Islet of Langerhans (tissue), 1 donor: ENCODE results near the gene TRIM72.
"Not testable (repeated sequence)": the region's sequence is repeated elsewhere in the genome, so short reads cannot be mapped to it uniquely, and the experiment has no call there.

Experiments used
- FAIRE-seq: peaks from one replicate; lab custom pipeline; 2011; peaks lifted over from hg19 to GRCh38; lab: Jason Lieb, UNC

The TRIM72 gene

DNA sequence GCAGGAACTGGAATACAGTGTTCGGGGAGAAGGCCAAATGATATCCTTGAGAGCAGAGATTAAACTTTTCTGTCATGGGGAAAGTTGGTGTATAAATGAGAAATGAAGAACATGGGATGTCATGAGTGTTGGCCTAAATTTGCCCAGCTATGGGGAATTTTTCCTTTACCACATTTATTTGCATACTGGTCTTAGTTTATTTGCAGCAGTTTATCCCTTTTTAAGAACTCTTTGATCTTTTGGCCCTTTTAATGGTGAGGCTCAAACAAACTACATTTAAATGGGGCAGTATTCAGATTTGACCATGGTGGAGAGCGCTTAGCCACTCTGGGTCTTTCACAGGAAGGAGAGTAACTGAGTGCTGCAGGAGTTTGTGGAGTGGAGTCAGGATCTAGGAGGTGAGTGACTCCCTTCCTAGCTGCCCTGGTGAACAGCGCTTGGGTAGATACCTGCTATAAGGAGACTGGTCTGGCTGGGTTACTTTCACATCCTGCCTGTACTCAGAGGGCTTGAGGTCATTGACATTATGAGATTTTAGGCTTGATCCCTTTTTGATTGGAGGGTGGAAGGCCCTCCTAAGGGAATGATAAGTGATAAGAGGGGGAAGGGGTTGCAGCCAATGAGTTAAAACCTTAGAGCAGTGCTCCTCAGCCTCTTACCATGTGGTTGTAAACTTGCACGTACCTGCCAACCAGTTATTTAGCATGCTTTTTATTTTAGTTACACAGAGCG is 22.1 kb upstream of the TRIM72 start:
- FAIRE-seq, result no peak

DNA sequence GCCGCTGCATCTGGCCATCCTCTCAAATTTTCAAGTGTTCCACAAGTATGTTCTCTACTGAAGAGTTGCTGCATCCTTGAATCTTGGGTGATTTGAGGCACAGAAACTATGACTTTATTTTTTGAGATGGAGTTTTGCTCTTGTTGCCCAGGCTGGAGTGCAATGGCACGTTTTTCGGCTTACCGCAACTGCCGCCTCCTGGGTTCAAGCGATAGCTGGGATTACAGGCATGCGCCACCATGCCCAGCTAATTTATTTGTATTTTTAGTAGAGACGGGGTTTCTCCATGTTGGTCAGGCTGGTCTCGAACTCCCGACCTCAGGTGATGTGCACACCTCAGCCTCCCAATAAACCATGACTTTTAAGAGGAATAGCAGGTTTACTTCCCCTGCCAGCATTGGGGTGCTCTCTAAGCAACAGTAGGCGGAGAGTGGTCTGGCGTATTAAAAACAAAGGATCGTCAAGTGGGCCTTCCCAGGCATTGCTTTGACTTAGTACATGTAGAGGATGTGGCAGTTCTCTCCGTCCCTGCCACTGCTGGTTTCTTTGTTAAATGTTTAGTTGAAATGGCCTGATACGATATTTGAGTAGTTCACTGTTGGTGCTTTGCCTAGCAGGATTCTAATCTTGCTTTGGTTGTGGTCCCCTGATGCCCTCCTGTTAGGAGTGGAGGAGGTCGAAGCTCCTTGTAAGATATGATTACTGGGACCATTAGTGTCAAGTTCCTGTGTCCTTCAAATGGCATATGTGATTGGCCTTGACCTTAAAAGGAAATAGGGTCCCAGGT is 20.9 kb upstream of the TRIM72 start:
- FAIRE-seq, result no peak

DNA sequence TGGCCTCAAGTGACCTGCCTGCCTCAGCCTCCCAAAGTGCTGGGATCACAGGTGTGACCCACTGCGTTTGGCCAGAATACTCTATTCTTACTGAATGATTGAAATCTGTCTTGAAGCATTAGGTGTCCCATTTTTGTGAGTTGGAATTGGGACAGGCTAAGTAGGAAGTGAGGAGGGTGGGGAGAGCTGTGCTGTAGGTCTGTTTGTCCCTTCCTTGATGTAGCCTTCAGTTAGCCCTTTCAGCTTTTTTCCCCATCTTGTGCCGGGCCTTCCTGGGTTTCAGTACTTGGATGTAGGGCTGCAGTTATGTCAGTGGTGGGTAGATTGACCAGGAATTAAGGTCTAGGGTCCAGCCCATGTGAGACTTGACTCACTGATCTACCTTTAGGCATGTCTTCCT is 20.0 kb upstream of the TRIM72 start:
- no peak for FAIRE-seq

DNA sequence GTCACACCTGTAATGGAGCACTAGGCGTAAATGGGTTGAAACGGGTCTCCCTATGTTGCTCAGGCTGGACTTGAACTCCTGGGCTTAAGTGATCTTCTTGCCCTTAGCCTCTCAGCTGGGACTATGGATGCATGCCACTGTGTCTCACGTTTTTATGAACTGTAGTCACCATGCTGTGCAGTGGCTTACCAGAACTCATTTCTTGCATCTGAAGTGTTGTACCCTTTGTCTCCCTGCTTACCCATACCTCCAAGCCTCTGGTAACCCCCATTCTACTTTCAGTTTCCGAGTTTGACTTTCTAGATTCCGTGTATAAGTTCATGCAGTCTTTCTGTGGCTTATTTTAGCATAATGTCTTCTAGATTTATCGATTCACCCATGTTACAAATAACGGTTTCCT is 19.0 kb upstream of the TRIM72 start:
- FAIRE-seq, result no peak

DNA sequence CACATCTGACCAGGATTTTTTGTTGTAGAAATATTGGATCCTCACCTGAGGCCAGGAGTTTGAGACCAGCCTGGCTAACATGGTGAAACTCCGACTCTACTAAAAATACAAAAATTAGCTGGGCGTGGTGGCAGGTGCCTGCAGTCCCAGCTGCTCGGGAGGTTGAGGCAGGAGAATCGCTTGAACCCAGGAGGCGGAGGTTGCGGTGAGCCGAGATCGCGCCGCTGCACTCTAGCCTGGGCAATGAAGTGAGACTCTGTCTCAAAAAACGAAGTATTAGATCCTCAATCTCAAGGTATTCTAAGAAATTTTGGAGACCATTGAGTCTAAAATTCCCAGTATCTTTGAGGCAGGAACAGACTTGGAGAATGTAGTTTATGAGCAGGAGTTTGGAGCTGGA is 18.1 kb upstream of the TRIM72 start:
- FAIRE-seq, result not testable (repeated sequence)

DNA sequence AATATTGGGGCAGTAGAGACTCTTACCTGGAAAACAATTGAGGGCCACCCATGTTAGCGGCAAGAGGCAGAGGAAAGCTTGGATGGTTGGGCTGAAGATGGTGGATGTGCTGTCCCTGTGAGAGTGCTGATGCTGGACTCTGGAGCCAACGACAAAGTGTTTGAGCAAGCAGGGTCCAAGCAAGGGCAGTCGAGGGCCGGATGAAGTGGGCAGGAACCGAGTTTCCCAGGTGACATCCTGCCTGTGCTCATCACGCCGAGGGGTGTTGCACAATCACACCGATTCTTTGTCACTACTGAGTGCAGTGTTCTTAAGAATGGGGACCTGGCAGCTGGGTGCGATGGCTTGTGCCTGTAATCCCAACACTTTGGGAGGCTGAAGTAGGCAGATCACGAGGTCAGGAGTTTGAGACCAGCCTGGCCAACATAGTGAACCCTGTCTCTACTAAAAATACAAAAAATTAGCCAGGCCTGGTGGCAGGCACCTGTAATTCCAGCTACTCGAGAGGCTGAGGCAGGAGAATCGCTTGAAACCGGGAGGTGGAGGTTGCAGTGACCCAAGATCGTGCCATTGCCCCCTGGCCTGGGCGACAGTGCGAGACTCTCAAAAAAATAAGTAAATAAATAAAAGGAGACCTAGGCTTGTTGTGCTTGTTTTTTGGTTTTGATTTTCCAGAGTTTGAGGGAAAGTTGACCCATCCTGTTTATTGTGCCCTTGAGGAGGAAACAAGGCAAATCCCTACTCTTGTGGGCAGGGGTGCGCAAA is 17.4 kb upstream of the TRIM72 start:
- no peak for FAIRE-seq

DNA sequence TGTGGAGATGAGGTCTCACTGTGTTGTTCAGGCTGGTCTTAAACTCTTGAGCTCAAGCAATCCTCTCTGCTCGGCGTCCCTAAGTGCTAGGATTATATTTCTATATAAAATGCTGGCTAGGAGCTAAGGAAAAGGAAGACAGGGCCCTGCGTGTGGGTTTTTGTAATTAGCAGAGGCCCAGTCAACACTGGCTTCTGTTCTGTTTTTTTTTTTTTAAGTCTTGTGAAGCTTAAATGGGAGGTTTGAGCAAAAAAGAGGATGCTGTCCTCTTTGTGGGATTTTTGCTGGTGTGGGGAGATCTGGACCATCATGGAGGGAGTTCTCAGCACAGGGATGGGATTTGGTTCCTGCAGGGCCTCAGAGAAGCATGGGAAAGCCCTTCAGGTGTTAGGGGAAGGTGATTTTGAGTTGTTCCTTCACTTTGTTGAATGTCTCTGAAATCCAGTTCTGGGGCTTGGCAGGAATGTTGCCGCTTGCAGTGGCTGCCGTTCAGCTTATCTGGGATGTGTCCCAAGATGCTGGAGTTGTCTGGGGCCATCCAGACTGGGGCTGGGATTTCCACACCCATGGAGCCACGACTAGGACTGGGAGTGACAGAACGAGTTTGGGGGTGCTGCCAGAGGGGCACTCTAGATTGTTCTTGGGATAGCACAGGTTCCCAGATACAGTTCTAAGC is 15.6 kb upstream of the TRIM72 start:
- FAIRE-seq, result no peak

DNA sequence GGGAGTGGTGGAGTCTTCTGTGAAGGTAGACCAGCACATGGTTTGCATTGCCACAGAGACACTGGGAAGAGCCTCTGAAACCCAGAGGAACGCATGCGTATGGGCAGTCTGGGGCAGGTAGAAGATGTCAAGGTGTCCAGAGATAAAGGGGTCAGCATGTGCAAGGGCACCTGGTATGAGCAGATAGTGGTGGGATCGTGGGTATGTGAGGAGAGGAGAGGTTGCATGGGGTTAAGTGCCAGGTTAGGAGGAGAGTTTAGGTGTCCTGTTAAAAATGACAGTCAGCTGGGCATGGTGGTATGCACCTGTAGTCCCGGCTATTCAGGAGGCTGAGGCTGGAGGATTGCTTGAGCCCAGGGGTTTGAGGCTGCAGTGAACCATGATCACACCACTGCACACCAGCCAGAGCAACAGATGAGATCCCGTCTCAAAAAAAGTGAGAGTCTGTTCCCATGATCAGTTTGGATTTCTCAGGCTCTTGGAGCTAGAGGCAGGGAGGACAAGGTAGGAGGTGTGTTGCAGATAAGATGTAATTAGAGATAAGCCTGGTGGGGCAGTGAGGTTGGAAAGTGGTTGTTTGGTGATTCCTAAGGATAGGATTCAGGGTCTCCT is 14.4 kb upstream of the TRIM72 start:
- no peak for FAIRE-seq

DNA sequence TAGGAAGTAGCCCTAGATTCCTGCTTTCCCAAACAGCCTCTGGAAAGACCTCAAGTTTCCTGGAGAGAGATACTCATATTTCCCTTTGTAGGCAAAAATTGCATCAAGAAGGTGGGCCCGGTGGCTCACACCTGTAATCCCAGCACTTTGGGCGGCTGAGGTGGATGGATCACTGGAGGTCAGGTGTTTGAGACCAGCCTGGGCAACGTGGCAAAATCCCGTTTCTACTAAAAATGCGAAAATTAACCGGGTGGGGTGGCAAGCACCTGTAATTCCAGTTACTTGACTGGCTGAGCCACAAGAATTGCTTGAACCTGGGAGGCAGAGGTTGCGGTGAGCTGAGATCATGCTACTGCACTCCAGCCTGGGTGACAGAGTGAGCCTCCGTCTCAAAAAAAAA is 13.8 kb upstream of the TRIM72 start:
- FAIRE-seq, result not testable (repeated sequence)

DNA sequence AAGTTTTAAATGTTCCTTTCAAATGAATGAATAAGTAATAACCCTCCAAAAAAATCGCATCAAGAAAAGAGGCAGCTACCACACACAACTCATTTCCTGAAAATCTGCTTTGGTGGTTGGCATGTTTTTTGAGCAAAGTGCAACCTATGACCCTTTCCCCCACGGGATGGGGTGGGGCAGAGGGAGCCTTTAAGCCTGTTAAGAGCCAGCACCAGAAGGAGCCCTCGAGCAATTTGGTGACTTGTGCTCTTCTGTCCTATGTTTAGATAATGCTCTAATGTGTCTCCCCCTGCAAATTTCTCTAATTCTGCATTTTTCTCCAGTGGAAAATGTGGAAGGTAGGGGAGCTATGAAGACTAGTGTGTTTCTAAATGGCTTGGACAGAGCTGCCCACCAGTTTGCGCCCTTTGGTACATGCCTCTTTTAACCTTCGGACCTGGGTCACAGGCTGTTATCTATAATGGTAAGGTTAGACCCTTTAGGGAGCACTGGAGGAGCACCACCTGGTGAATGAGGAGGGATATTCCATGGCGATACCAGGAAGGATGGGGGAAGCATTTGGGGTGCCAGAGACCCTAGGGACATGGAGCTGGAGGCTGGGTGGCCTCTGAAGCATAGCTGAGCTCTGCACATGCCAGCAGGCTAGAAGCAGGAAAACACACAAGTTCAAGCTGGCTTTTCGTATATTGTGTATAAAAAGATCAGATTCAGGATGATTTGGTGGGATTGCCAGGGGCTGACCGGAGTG is 12.9 kb upstream of the TRIM72 start:
- FAIRE-seq, result no peak

DNA sequence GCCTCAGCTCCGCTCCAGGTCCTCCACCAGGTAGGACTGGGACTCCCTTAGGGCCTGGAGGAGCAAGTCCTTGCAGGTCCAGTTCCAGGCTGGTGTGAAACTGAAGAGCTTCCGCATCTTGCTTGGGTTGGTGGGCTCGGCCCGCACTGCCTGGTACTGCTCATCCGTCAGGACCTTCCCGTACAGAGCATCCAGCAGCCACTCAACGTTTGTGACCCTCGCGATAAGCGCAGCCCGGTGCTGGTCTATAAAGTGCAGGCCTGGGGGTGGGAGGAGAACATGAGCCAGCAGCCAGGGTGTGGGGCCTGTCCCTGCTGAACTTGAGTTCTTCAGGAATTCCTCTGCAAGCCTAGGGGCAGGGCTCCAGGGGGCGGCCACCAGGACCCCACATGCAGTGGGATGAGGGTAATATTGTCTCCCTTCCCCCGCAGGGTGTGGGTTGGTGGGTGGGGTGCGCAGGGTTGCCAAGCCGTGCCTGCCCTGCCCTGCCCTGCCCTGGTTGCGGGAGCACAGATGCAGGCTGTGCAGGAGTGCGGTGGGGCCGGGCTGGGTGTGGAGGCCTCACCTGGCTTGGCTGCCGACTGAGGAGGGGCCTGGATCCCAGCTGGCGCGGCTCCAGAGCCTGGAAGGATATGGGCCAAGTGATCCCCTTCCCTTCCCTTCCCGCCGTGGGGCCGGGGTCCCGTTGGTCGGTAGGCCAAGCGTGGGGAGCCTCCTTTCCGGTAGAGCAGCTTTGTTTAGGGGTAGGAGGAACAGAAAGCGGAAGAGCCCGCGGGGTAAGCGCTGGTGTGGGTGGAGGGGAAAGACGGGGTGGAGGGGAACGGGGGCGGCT is 12.1 kb upstream of the TRIM72 start:
- FAIRE-seq, result no peak

DNA sequence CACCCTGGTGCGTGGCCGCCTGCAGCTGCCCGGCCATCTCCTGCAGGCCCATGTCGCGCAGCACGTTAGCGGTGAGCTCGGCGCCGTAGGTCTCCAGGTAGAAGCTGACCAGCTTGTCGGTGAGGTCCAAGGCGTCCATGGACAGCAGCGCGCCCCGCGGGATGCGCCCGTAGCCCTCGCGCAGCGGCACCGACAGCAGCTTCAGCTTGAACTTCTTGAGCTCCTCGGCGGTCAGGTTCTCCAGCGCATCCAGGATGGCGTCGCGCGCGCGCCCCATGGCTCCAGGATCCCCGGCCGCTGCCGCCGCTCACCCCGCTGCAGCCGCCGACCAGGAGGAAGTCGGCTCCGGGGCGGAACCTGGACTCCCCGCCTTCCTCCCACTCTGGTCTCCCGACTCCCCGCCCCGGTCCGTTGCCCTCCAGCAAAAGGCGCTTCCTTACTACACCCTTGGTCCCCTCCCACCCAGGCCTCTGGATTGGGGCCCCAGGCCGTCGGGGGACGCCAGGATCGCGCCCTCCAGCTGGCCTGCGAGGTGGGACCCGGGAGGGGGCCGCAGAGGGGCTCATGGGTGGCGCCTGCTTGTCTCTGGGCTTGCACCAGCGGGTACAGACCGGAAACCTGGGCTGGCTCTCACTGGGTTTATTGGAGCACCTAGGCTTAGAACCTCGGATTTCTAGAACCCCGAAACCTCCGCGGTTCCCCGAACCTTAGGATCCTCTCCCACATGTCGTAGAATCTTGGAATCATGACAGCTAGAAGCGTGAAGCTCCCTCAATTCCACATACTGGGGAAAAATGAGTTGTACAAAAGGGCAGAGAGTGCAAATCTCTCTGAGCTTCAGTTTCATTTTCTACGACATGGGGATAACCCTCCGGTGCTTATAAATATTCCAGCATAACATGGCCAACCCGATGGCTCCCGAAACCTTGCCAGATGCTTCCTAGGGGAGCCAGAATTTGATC is 11.2 kb upstream of the TRIM72 start, which contains the start of gene PYCARD:
PYCARD (minus strand) TSS at position 347 of the 962 bp plus-strand sequence; CDS start at position 277, 70 bp downstream.
- no peak for FAIRE-seq

DNA sequence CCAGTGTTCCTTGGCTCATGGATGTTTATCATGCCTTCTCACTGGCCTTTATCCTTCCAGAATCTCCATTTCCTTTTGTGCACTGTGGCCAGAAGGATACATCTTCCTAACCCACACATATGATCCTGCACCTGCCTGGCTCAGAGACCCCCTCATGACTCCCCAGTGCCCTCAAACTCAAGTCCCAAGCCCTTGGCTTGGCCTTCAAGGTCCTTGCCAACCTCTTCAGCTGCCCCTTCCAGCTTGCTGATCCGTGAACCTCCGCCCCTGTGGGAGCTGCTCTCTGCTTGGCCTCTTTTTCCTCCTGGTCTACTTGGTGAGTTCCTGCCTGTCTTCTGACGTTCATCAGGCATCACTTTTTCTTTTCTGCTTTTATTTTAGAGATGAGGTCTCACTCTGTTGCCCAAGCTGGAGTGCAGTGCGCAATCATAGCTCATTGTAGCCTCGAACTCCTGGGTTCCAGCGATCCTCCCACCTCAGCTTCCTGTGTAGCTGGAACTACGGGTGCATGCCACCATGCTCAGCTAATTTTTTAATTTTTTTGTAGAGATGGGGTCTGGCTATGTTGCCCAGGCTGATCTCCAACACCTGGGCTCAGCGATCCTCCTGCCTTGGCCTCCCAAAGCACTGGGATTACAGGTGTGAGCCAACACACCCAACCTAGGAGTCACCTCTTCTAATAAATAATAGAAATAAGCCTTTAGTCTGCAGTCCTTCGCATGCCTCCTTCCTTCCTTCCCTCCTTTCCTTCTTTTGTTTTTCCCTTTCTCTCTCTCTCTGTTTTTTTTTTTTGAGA is 8.8 kb upstream of the TRIM72 start:
- no peak for FAIRE-seq

DNA sequence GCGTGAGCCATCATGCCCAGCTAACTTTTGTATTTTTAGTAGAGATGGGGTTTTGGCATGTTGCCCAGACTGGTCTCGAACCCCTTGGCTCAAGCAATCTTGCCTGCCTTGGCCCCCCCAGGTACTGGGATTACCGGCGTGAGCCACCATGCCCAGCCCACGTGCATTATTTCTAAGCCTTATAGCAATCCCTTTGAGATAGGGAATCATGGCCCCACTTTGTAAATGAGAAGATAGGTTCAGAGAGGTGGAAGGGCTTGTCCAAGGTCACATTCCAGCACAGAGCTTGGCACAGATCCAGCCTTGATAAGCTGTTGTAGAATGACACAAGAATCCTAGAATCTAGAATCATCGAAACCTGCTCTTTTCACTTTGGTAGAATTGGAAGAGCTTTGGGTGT is 7.1 kb upstream of the TRIM72 start:
- no peak for FAIRE-seq

DNA sequence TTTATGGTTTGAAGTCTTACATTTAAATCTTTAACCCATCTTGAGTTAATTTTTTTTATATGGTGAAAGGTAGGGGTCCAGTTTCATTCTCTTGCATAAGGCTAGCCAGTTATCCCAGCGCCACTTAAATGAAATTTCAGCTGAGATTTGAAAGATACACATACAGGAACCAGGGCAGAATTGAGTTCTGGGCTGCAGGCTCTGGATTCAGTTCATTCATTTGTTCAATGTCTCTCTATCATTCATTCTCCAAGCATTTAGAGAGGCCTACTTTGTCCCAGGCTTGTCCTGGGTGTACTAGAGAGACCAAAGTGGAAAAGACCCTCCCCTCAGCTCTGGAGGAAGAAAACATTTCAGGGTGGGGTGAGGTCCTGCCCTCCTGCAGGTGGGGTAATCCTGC is 577 bp upstream of the TRIM72 start:
- no peak for FAIRE-seq

DNA sequence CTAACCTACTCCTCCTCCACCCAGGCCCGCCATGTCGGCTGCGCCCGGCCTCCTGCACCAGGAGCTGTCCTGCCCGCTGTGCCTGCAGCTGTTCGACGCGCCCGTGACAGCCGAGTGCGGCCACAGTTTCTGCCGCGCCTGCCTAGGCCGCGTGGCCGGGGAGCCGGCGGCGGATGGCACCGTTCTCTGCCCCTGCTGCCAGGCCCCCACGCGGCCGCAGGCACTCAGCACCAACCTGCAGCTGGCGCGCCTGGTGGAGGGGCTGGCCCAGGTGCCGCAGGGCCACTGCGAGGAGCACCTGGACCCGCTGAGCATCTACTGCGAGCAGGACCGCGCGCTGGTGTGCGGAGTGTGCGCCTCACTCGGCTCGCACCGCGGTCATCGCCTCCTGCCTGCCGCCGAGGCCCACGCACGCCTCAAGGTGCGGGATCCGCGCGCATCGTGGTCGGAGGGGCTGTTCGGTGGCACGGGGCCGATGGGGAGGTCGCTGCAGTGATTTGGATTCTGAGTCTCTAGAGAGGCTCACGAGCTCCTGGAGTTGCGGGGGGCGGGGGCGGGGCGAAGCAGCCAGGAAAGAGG is 878 bp downstream of the TRIM72 start:
- FAIRE-seq, result no peak

DNA sequence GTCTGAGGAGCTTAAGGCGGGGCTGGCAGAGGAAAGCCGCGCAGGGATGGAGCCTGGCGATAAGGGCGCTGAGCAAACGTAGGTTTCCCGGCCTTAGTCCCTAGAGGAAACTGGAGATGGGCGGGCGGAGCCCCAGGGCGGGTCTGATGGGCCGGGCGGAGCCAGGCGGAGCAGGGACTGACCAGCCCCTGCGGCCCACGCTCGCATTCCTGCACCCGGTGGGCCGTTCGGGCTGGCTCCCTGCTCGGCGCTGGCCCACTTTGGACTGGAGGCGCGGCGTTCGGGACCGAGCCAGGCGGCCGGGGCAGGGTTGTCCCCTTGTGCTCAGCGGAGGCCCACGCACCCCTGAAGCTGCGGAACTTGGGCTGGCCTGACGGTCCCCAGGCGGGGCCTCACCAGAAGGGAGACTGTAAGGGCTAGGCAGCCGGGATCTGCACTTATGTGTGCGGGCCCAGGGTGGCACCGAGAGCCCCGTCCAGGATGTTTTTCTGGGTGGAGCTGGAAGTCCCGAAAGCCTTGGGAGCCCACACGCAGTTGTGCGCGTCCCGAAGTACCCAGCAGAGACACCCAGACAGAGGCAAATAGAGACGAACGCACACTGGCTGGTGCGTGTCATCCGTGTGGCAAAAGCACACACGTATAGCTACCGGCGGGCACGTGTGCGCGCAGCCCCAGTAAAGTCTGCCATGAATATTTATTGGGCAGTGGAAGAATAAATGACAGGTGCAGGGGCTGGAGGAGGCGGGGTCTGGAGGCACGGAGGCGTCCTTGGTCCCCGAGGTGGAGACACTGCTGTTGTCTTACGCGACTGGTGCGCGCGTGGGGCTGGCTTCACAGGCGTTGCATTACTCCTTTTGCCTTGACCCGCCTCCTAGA is 1.6 kb downstream of the TRIM72 start:
- no peak for FAIRE-seq
